CD4-positive, alpha-beta T cell treated with Interleukin-2 at 100 ng/mL for 4 hours (primary cell): ENCODE results near the gene FOXL1.
"Not testable (repeated sequence)": the region's sequence is repeated elsewhere in the genome, so short reads cannot be mapped to it uniquely, and the experiment has no call there.

Experiments used
- DNase-seq: peaks from one replicate; pipeline ENCODE4 v3.0.0-alpha.2; 2020; ENCODE audit warnings: low spot score

FOXL1 gene

GRCh38 chr16:86580791-86581170, 2.4 kb downstream of the FOXL1 start:
- DNase-seq = no peak

- no peak for DNase-seq
These were observed 3.1 kb downstream of the FOXL1 start for GRCh38 chr16:86581458-86581857.

- DNase-seq = no peak
These were observed 5.8 kb downstream of the FOXL1 start for GRCh38 chr16:86584071-86584685.

GRCh38 chr16:86584726-86585721, 6.7 kb downstream of the FOXL1 start:
- no peak for DNase-seq

GRCh38 chr16:86585821-86586611, 7.7 kb downstream of the FOXL1 start:
- no peak for DNase-seq

- DNase-seq = no peak
These were observed 9.1 kb downstream of the FOXL1 start for GRCh38 chr16:86587487-86587886.

GRCh38 chr16:86587955-86588354, 9.6 kb downstream of the FOXL1 start:
- DNase-seq = not testable (repeated sequence)

GRCh38 chr16:86590501-86591144, 12.3 kb downstream of the FOXL1 start:
- no peak for DNase-seq

GRCh38 chr16:86591270-86591669, 12.9 kb downstream of the FOXL1 start:
- DNase-seq = no peak

GRCh38 chr16:86593913-86594620, 15.7 kb downstream of the FOXL1 start:
- no peak for DNase-seq

- no peak for DNase-seq
These were observed 16.4 kb downstream of the FOXL1 start for GRCh38 chr16:86594721-86595120.

- no peak for DNase-seq
These were observed 17.7 kb downstream of the FOXL1 start for GRCh38 chr16:86595983-86596605.

- no peak for DNase-seq
These were observed 19.0 kb downstream of the FOXL1 start for GRCh38 chr16:86597126-86597879.

- no peak for DNase-seq
These were observed 19.7 kb downstream of the FOXL1 start for GRCh38 chr16:86597880-86598606.

GRCh38 chr16:86598607-86599565, 20.5 kb downstream of the FOXL1 start:
- no peak for DNase-seq

- DNase-seq = no peak
These were observed 23.0 kb downstream of the FOXL1 start for GRCh38 chr16:86601356-86601755.

- no peak for DNase-seq
These were observed 24.2 kb downstream of the FOXL1 start for GRCh38 chr16:86602521-86602920.
